ENCODE results near the gene CDC16.
A peak's percentile ranks its signal among the peaks of the same experiment; 100 is the strongest.
"Not testable (repeated sequence)": the region's sequence is repeated elsewhere in the genome, so short reads cannot be mapped to it uniquely, and the experiment has no call there.

CDC16 gene

GRCh38 chr13:114234645-114235421 is at the start of gene CDC16:
CDC16 (plus strand) TSS chr13:114234897; CDS start chr13:114235085, 188 bp downstream.
- DNase-seq (ENCODE audit: insufficient read length, low spot score) (peak; percentile 98), FAIRE-seq (no peak)
- peak; percentile 40 for TF ChIP-seq POLR2A (IDR thresholded peaks at IDR 0.05; ENCODE audit: low read depth, low read length)

- FAIRE-seq (no peak), DNase-seq (ENCODE audit: insufficient read length, low spot score) (no peak)
- TF ChIP-seq POLR2A (IDR thresholded peaks at IDR 0.05; ENCODE audit: low read depth, low read length), result no peak
These were observed 49.3 kb upstream of the CDC16 start for GRCh38 chr13:114185182-114185971.

GRCh38 chr13:114194853-114195252 is 39.8 kb upstream of the CDC16 start:
- no peak for DNase-seq (ENCODE audit: insufficient read length, low spot score)
- FAIRE-seq, result no peak
- TF ChIP-seq POLR2A (IDR thresholded peaks at IDR 0.05; ENCODE audit: low read depth, low read length), result no peak

- no peak for TF ChIP-seq POLR2A (IDR thresholded peaks at IDR 0.05; ENCODE audit: low read depth, low read length)
- DNase-seq (ENCODE audit: insufficient read length, low spot score) (no peak), FAIRE-seq (no peak)
These were observed 38.1 kb upstream of the CDC16 start for GRCh38 chr13:114196629-114197028.

GRCh38 chr13:114198556-114198955 is 36.1 kb upstream of the CDC16 start:
- no peak for TF ChIP-seq POLR2A (IDR thresholded peaks at IDR 0.05; ENCODE audit: low read depth, low read length)
- FAIRE-seq (no peak), DNase-seq (ENCODE audit: insufficient read length, low spot score) (no peak)

- not testable (repeated sequence) for FAIRE-seq
These were observed 35.2 kb upstream of the CDC16 start for GRCh38 chr13:114199526-114199925.

GRCh38 chr13:114199954-114200353 is 34.7 kb upstream of the CDC16 start:
- no peak for DNase-seq (ENCODE audit: insufficient read length, low spot score)
- no peak for TF ChIP-seq POLR2A (IDR thresholded peaks at IDR 0.05; ENCODE audit: low read depth, low read length)
- no peak for FAIRE-seq

More at GRCh38 chr13:114199526-114199925, 35.2 kb upstream of the CDC16 start:
- not testable (repeated sequence) for DNase-seq (ENCODE audit: insufficient read length, low spot score)

GRCh38 chr13:114200399-114200911 is 34.2 kb upstream of the CDC16 start:
- DNase-seq (ENCODE audit: insufficient read length, low spot score), result no peak
- TF ChIP-seq POLR2A (IDR thresholded peaks at IDR 0.05; ENCODE audit: low read depth, low read length), result no peak

GRCh38 chr13:114202581-114202980 is 32.1 kb upstream of the CDC16 start:
- TF ChIP-seq POLR2A (IDR thresholded peaks at IDR 0.05; ENCODE audit: low read depth, low read length), result no peak
- FAIRE-seq, result no peak
- DNase-seq (ENCODE audit: insufficient read length, low spot score), result no peak

More at GRCh38 chr13:114200399-114200911, 34.2 kb upstream of the CDC16 start:
- FAIRE-seq, result no peak

GRCh38 chr13:114203536-114203935 is 31.2 kb upstream of the CDC16 start:
- DNase-seq (ENCODE audit: insufficient read length, low spot score) (no peak), FAIRE-seq (no peak)
- no peak for TF ChIP-seq POLR2A (IDR thresholded peaks at IDR 0.05; ENCODE audit: low read depth, low read length)

GRCh38 chr13:114204894-114205293 is 29.8 kb upstream of the CDC16 start:
- TF ChIP-seq POLR2A (IDR thresholded peaks at IDR 0.05; ENCODE audit: low read depth, low read length), result no peak
- DNase-seq (ENCODE audit: insufficient read length, low spot score) (no peak), FAIRE-seq (no peak)

GRCh38 chr13:114208134-114208533 is 26.6 kb upstream of the CDC16 start:
- no peak for TF ChIP-seq POLR2A (IDR thresholded peaks at IDR 0.05; ENCODE audit: low read depth, low read length)
- no peak for FAIRE-seq
- DNase-seq (ENCODE audit: insufficient read length, low spot score), result no peak

GRCh38 chr13:114211446-114212157 is 23.1 kb upstream of the CDC16 start:
- FAIRE-seq (no peak), DNase-seq (ENCODE audit: insufficient read length, low spot score) (no peak)
- no peak for TF ChIP-seq POLR2A (IDR thresholded peaks at IDR 0.05; ENCODE audit: low read depth, low read length)

- DNase-seq (ENCODE audit: insufficient read length, low spot score), result peak; percentile 44
- TF ChIP-seq POLR2A (IDR thresholded peaks at IDR 0.05; ENCODE audit: low read depth, low read length), result no peak
- peak; percentile 97 for FAIRE-seq
These were observed 22.6 kb upstream of the CDC16 start for GRCh38 chr13:114212158-114212495.

All from H54 (cell line).